ENCODE data around the gene XIRP2. TPM values are rescaled to one million over a fixed set of nuclear protein-coding genes. Genes with fewer than 3 reads are reported as not detected.

XIRP2 gene
- total RNA-seq, 1 donor from 2014 or later, result 206 TPM

GRCh38 chr2:167110345-167110744, 222.1 kb downstream of the XIRP2 start:
- DNase-seq, result no peak
- ATAC-seq (ENCODE audit: poor library complexity), result no peak
- intact Hi-C loops (cut with DNase I), result no loop called here

GRCh38 chr2:167114018-167114417, 225.7 kb downstream of the XIRP2 start:
- intact Hi-C loops (cut with DNase I), result no loop called here
- ATAC-seq (ENCODE audit: poor library complexity) (no peak), DNase-seq (no peak)

GRCh38 chr2:167115541-167115940, 227.3 kb downstream of the XIRP2 start:
- intact Hi-C loops (cut with DNase I), result no loop called here
- DNase-seq (no peak), ATAC-seq (ENCODE audit: poor library complexity) (no peak)

GRCh38 chr2:167122389-167122788, 234.1 kb downstream of the XIRP2 start:
- intact Hi-C loops (cut with DNase I), result no loop called here
- ATAC-seq (ENCODE audit: poor library complexity), result no peak
- no peak for DNase-seq

- no peak for DNase-seq
- no peak for ATAC-seq (ENCODE audit: poor library complexity)
- intact Hi-C loops (cut with DNase I), result no loop called here
Observed at GRCh38 chr2:167126165-167126564, 237.9 kb downstream of the XIRP2 start.

- DNase-seq (no peak), ATAC-seq (ENCODE audit: poor library complexity) (peak; percentile 68)
- intact Hi-C loops (cut with DNase I), result no loop called here
Observed at GRCh38 chr2:167127135-167127534, 238.9 kb downstream of the XIRP2 start.

- ATAC-seq (ENCODE audit: poor library complexity) (no peak), DNase-seq (no peak)
- intact Hi-C loops (cut with DNase I), result no loop called here
Observed at GRCh38 chr2:167128130-167128529, 239.8 kb downstream of the XIRP2 start.

- no peak for DNase-seq
- ATAC-seq (ENCODE audit: poor library complexity), result no peak
- intact Hi-C loops (cut with DNase I), result no loop called here
Observed at GRCh38 chr2:167132066-167132465, 243.8 kb downstream of the XIRP2 start.

- intact Hi-C loops (cut with DNase I), result no loop called here
- DNase-seq (no peak), ATAC-seq (ENCODE audit: poor library complexity) (no peak)
Observed at GRCh38 chr2:167132906-167133555, 244.8 kb downstream of the XIRP2 start.

- DNase-seq (no peak), ATAC-seq (ENCODE audit: poor library complexity) (no peak)
- intact Hi-C loops (cut with DNase I), result no loop called here
Observed at GRCh38 chr2:167133614-167134013, 245.3 kb downstream of the XIRP2 start.

- intact Hi-C loops (cut with DNase I), result no loop called here
- no peak for ATAC-seq (ENCODE audit: poor library complexity)
- no peak for DNase-seq
Observed at GRCh38 chr2:167134381-167135072, 246.2 kb downstream of the XIRP2 start.

- intact Hi-C loops (cut with DNase I), result no loop called here
- no peak for DNase-seq
- ATAC-seq (ENCODE audit: poor library complexity), result no peak
Observed at GRCh38 chr2:167135706-167136105, 247.4 kb downstream of the XIRP2 start.

GRCh38 chr2:167136879-167137596, 248.8 kb downstream of the XIRP2 start:
- DNase-seq, result no peak
- intact Hi-C loops (cut with DNase I), result no loop called here
- no peak for ATAC-seq (ENCODE audit: poor library complexity)

GRCh38 chr2:167140330-167140729, 252.1 kb downstream of the XIRP2 start:
- DNase-seq (no peak), ATAC-seq (ENCODE audit: poor library complexity) (peak; percentile 26)
- intact Hi-C loops (cut with DNase I), result no loop called here

GRCh38 chr2:167140767-167141166, 252.5 kb downstream of the XIRP2 start:
- no peak for DNase-seq
- intact Hi-C loops (cut with DNase I), result no loop called here
- peak; percentile 93 for ATAC-seq (ENCODE audit: poor library complexity)

GRCh38 chr2:167142554-167142953, 254.3 kb downstream of the XIRP2 start:
- intact Hi-C loops (cut with DNase I), result no loop called here
- ATAC-seq (ENCODE audit: poor library complexity), result peak; percentile 53
- DNase-seq, result no peak

- ATAC-seq (ENCODE audit: poor library complexity) (no peak), DNase-seq (no peak)
- intact Hi-C loops (cut with DNase I), result no loop called here
Observed at GRCh38 chr2:167144179-167144898, 256.1 kb downstream of the XIRP2 start.

- intact Hi-C loops (cut with DNase I), result no loop called here
- ATAC-seq (ENCODE audit: poor library complexity) (no peak), DNase-seq (no peak)
Observed at GRCh38 chr2:167147271-167147941, 259.1 kb downstream of the XIRP2 start.

- ATAC-seq (ENCODE audit: poor library complexity) (no peak), DNase-seq (no peak)
- intact Hi-C loops (cut with DNase I), result no loop called here
Observed at GRCh38 chr2:167151894-167152293, 263.6 kb downstream of the XIRP2 start.
